Occipital lobe (tissue), 2 donors: ENCODE data around the gene FAM81A. TPM values are rescaled to one million over a fixed set of nuclear protein-coding genes. Genes with fewer than 3 reads are reported as not detected.
"Not testable (repeated sequence)": the region's sequence is repeated elsewhere in the genome, so short reads cannot be mapped to it uniquely, and the experiment has no call there.

ENCODE experiments used
- DNase-seq: peaks from one replicate; lab custom pipeline; 2025; lab: John Stamatoyannopoulos, UW
- total RNA-seq: library from RNA; depleted of rRNA; stranded (reverse); fragments of >200 nt; gene quantifications from one replicate; pipeline ENCODE4 v1.2.3, GENCODE V29; 2014

Gene FAM81A
- total RNA-seq, 1 donor from 2014 or later: 93.1 TPM

GRCh38 chr15:59484399-59484798 lies 46.4 kb downstream of the FAM81A start:
- no peak for DNase-seq

DNA sequence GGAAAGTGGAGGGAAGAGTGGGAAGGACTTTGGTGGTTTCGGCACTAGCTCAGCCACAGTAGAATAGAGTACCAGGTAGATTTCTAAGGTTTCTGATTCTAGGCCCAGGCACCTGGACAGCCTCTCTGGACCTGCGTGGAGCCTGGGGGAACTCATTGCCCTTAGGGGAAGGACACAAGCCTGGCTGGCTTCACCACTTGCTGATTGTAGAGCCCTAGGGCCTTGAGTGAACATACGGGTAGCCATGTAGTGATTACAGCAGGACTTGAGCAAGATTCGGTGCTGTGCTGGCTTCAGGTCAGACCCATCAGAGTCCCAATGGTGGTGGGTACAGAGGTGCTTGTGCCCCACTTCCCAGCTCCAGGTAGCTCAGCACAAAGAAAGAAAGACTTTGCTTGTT lies 47.0 kb downstream of the FAM81A start:
- no peak for DNase-seq

DNA sequence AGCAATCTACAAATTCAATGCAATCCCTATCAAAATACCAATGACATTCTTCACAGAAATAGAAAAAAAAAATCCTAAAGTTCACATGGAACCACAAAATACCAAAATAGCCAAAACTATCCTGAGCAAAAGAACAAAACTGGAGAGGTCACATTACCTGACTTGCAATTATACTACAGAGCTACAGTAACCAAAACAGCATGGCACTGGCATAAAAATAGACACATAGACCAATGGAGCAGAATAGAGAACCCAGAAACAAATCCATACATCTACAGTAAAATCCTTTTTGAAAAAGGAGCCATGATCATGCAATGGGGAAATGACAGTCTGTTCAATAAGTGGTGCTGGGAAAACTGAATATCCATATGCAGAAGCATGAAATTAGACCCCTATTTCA lies 51.5 kb downstream of the FAM81A start:
- DNase-seq: not testable (repeated sequence)

DNA sequence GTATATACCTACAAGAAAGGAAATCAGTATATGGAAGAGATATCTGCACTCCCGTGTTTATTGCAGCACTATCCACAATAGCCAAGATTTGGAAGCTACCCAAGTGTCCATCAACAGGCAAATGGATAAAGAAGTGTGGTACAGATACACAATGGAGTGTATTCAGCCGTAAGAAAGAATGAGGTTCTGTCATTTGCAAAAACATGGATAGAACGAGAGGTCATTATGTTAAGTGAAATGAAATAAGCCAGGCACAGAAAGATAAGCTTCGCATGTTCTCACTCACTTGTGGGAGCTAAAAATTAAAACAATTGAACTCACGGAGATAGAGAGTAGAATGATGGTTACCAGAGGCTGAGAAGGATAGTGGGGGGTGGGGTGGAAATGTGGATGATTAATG lies 53.1 kb downstream of the FAM81A start:
- DNase-seq: no peak

GRCh38 chr15:59492389-59493377 lies 54.7 kb downstream of the FAM81A start:
- DNase-seq: peak; percentile 46

DNA sequence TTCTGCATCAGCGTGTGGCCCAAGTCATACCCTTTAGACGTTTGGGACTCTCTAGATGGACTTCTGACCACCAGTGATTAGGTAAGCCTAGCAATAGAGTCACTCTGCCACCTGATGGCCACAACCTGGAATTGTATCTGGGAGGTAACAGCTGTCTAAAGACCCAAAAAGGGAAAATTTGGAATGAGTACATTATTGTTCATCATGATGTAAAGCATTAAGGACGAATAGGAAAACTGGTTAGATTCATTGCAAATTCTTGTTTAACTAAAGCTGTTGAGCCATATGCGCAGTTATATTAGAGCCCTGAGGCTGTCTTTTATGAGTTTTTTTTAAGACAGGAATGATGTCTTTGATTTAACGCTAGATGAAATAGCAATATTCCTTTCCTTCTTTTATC lies 63.6 kb downstream of the FAM81A start:
- no peak for DNase-seq

GRCh38 chr15:59515190-59515589 lies 77.2 kb downstream of the FAM81A start:
- DNase-seq: no peak

DNA sequence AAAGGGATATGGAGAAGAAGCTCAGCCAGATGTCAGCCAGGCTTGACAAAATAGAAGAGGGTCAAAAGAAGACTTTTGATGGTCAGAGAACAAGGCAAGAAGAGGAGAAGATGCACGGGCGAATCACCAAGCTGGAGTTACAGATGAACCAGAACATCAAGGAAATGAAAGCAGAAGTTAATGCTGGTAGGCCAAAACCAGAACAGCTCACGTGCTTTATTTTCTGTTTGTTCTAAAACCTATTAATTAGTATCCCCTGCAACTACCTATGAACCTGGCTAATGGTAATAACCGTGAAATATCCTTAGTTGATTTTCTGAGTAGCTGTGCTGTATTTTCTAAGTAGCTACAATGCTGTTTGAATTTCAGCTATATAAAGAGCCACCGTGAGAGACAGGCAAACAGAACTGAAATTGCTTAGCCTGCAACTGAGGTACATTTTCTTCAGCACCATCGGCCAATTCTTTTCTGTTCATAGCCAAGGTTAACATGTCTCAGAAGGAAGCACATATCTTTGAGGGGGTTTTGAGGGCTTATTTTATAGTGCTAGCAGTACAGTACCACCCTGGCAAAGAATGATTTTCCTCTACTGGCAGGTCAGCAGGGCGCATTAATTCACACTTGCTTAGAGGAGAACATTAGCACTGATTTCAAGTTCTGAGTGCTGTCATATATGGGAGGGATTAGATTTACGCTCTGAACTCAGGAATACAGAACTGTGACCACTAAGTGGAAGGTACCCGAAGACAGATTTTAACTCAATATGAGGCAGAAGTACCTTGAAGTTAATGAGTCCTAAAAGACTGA lies 78.9 kb downstream of the FAM81A start:
- DNase-seq: no peak

- no peak for DNase-seq
Measured at GRCh38 chr15:59519329-59519728, 81.3 kb downstream of the FAM81A start.

- no peak for DNase-seq
Measured at GRCh38 chr15:59521443-59521842, 83.5 kb downstream of the FAM81A start.

- DNase-seq: no peak
Measured at GRCh38 chr15:59522988-59523461, 85.0 kb downstream of the FAM81A start.

DNA sequence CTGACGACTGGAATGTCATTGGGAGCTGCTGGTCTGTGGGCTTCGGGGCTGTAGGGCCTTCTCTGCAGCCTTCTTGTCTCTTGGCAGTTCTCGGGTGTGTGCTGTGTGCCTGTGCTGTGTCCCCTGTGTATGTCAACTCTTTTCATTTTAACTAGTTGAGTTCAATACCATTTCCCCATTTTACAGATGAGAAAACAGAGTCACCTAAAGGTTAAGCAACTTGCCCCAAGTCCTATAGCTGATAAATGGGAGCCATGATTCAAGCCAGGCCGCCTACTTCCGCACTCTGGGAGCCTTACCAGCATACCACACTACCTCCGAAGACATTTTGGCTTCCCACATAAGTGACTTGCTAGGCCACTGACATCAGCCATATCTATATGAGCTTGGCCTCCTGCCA lies 85.7 kb downstream of the FAM81A start:
- no peak for DNase-seq

DNA sequence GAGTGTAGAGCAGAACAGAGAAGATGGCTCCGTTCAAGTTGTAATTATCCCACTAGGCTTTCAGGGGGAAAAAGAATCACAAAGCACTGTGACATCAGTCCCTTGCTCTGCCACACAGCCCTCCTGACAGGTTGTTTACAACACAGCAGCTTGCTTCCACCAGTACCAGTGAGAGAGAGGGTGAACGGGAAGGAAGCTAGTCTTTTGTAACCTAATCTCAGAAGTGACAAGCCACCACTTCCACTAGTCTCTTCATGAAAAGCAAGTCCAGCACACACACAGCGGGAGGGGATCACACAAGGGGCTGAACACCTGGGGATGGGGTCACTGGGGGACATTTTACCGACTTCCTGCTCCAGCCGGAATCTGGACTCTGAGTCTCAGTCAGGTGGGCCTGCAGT lies 86.3 kb downstream of the FAM81A start:
- no peak for DNase-seq

GRCh38 chr15:59526466-59526865 lies 88.5 kb downstream of the FAM81A start:
- DNase-seq: not testable (repeated sequence)

DNA sequence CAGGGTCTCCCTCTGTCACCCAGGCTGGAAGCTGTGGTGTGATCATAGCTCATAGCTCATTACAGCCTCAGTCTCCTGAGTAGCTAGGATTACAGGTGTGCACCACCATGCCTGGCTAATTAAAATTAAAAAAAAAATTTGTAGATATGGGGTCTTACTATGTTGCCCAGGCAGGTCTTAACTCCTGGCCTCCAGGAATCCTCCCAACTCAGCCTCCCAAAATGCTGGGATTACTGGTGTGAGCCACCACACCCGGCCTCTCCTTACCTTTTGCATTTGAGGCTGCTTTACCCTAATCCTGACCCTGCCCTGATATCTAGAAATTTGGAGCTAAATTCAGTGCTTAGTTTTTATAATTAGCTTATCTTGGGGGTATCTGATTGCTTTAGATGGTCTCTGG lies 90.4 kb downstream of the FAM81A start:
- DNase-seq: no peak

DNA sequence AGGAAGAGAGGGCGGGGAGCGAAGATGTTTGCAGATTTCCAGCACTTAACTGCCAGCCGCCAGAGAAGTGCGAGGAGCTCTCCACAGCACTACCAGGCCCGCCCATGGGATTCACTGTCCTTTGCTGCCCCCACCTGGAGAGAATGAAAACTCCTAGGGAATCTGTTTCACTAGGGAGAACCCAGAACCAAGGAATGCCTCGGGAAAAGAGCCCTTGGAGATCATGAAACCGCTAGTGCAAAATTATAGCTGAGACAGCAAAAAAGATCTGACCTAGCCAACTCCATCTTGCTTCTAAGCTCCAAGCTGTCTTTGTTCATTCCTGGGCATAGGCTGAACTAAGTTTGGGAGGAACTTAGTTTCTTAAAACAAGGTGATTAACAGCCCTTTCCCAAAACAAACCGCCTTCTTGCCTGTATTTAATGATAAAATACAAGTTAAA lies 91.0 kb downstream of the FAM81A start:
- peak; percentile 85 for DNase-seq

- no peak for DNase-seq
Measured at GRCh38 chr15:59531066-59531675, 93.2 kb downstream of the FAM81A start.

DNA sequence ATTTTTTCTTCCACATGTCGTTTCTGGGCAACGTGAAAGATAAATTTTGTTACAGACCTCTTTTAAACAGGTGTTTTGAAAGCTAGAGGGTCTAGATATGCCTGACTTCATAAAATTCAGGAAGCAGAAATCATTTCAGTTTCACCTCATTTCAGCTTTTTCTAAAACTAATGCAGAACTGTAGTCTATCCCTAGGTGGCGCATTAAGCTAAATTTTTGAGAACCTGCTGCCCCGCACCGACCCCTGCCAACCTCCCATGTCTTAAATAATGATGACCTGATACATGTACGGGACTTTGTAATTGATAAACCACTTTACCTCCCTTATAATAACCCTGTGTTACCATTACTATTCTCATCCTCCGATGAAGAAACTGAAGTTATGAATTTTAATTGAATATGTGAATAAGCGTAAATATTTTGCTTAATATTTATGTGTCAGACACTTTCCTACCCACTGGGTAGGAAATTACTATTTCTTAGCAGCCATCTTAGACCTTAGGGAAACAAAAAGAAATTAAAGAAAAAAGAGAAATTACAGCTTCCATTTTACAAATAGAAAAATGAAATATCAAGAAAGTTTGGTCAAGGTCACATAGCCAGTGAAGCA lies 94.9 kb downstream of the FAM81A start:
- no peak for DNase-seq

DNA sequence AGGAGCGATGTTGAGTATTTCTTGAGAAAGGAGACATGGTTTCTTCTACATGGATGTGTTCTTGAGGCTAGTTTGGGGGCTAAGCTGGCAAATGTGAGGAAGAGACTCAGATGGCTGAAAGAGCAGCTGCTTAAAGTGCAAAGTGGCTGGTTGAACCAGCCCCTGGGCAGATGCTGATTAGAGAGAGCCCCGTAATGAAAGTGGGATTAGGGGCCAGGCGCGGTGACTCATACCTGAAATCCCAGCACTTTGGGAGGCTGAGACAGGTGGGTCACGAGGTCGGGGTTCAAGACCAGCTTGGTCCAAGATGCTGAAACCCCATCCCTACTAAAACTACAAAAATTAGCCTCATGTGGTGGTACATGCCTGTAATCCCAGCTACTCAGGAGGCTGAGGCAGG lies 98.6 kb downstream of the FAM81A start:
- no peak for DNase-seq

- no peak for DNase-seq
Measured at GRCh38 chr15:59537403-59537802, 99.4 kb downstream of the FAM81A start.

DNA sequence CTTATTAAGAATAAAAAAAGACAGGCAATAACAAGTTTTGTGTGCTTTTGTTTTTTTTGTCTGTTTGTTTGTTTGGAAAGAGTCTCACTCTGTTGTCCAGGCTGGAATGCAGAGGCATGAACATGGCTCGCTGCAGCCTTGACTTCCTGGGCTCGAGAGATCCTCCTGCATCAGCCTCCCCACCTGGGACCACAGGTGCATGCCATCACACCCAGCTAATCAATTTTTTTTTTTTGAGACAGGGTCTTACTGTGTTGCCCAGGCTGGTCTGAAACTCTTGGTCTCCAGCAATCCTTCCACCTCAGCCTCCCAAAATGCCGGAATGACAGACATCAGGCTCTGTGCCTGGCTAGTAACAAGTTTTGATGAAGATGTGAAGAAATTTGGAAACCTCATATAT lies 100.5 kb downstream of the FAM81A start:
- no peak for DNase-seq
